Neural progenitor cell (in vitro differentiated cells): ENCODE data around the gene TRAF6. TPM values are rescaled to one million over a fixed set of nuclear protein-coding genes. Genes with fewer than 3 reads are reported as not detected.

Experiments used
- DNase-seq: peaks from one replicate; pipeline ENCODE4 v3.0.0-alpha.2; 2016; ENCODE audit warnings: low spot score
- H2AFZ ChIP-seq: fragments of 200-600 bp; sonication (generic); replicated peaks from 2 replicates; pipeline ENCODE4 v1.6.1; 2016; ENCODE audit warnings: antibody characterized with exemption
- H3F3A ChIP-seq: fragments of 200-600 bp; sonication (generic); 2 replicates; pipeline ENCODE4 v1.6.1; 2016; ENCODE audit warnings: antibody characterized with exemption, low read depth
- H3K27ac ChIP-seq: fragments of 200-600 bp; sonication (generic); 2 replicates; pipeline ENCODE4 v1.5.1; 2016; ENCODE audit warnings: mild to moderate bottlenecking
- H3K27me3 ChIP-seq: fragments of 200-600 bp; sonication (generic); 2 replicates; pipeline ENCODE4 v1.6.1; 2016; ENCODE audit warnings: mild to moderate bottlenecking, moderate library complexity
- H3K36me3 ChIP-seq: fragments of 200-600 bp; sonication (generic); 2 replicates; pipeline ENCODE4 v1.5.1; 2016
- H3K4me1 ChIP-seq: fragments of 200-600 bp; sonication (generic); 2 replicates; pipeline ENCODE4 v1.6.1; 2016; ENCODE audit warnings: mixed run types
- H3K4me2 ChIP-seq: fragments of 200-600 bp; sonication (generic); 2 replicates; pipeline ENCODE4 v1.6.1; 2016
- H3K4me3 ChIP-seq: fragments of 200-600 bp; sonication (generic); 2 replicates; pipeline ENCODE4 v1.5.1; 2016
- H3K79me2 ChIP-seq: fragments of 200-600 bp; sonication (generic); 2 replicates; pipeline ENCODE4 v1.6.1; 2016; ENCODE audit warnings: low read depth
- H3K9ac ChIP-seq: fragments of 200-600 bp; sonication (generic); 2 replicates; pipeline ENCODE4 v1.6.1; 2016
- H3K9me3 ChIP-seq: fragments of 200-600 bp; sonication (generic); 2 replicates; pipeline ENCODE4 v1.5.1; 2016; ENCODE audit warnings: low read depth
- H4K20me1 ChIP-seq: fragments of 200-600 bp; sonication (generic); 2 replicates; pipeline ENCODE4 v1.6.1; 2016; ENCODE audit warnings: low read depth
- H3K27ac Mint-ChIP-seq: 3 replicates; pipeline ENCODE4 v1.8.0; 2021; ENCODE audit warnings: mixed read lengths
- H3K27me3 Mint-ChIP-seq: 2 replicates; pipeline ENCODE4 v1.8.0; 2022; ENCODE audit warnings: low read depth, mild to moderate bottlenecking, inconsistent platforms, moderate library complexity, mixed read lengths; ENCODE audit not compliant: insufficient read depth
- H3K36me3 Mint-ChIP-seq: 3 replicates; pipeline ENCODE4 v1.8.0; 2021; ENCODE audit warnings: mixed read lengths
- H3K4me1 Mint-ChIP-seq: 3 replicates; pipeline ENCODE4 v1.8.0; 2021; ENCODE audit warnings: mixed read lengths
- H3K4me3 Mint-ChIP-seq: 3 replicates; pipeline ENCODE4 v1.8.0; 2021; ENCODE audit warnings: mild to moderate bottlenecking, moderate library complexity, mixed read lengths
- H3K9me3 Mint-ChIP-seq: 3 replicates; pipeline ENCODE4 v1.8.0; 2020; ENCODE audit warnings: mixed read lengths
- EZH2 ChIP-seq: fragments of 200-600 bp; sonication (generic); IDR thresholded peaks from 2 replicates; pipeline ENCODE4 v1.6.1; 2017; ENCODE audit warnings: antibody characterized with exemption, mild to moderate bottlenecking, moderate library complexity
- EZH2phosphoT487 ChIP-seq: fragments of 200-600 bp; sonication (generic); IDR thresholded peaks from 2 replicates; pipeline ENCODE4 v1.6.1; 2017; ENCODE audit warnings: antibody characterized with exemption
- total RNA-seq: library from RNA; depleted of rRNA; stranded (reverse); fragments of >200 nt; gene quantifications from 2 replicates; pipeline ENCODE4 v1.2.3, GENCODE V29; 2015; ENCODE audit warnings: low replicate concordance
- TF ChIP-seq, protein P1 (sequence below): fragments of 200-600 bp; sonication (generic); IDR thresholded peaks from 2 replicates; pipeline ENCODE4 v1.5.1; 2017; ENCODE audit warnings: antibody characterized with exemption, mild to moderate bottlenecking

TRAF6 gene
- total RNA-seq, 1 donor from 2014 or later: 11.5 TPM

DNA sequence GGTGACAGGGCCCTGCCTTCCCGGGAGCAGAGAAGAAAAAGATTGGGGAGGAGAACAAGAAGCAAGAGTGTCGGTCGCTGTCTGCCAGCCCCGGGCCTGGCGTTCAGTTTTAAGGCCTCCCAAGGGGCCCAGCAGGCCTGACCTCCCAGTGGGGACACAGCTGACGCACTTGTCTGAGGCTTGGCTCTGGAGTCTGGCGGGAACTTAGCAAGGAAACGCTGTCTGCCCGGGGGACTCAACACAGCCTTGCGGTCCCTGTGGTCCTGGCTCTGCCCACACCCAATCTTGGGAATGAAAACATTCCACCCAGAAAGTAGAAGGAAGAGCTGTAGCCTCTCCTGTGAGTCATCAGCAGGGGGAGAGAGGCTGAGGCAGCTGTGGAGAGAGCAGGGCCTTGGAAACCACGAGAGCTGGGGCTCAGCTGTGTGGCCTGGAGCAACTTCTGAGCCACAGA is 54.4 kb downstream of the TRAF6 start:
- Mint-ChIP-seq H3K27me3 (peaks cover 9% of the 10 kb centered on the region), H3K4me1 (peaks cover 58% of the 10 kb centered on the region), H3K4me3 (no peak overlapping the region), H3K36me3 (peaks cover 27% of the 10 kb centered on the region), H3K27ac (peak overlapping the region; percentile 99), H3K9me3 (no peaks in the 10 kb centered on the region)
- TF ChIP-seq EZH2phosphoT487: no peak
- TF ChIP-seq EZH2: no peak
- TF ChIP-seq, protein P1, sequence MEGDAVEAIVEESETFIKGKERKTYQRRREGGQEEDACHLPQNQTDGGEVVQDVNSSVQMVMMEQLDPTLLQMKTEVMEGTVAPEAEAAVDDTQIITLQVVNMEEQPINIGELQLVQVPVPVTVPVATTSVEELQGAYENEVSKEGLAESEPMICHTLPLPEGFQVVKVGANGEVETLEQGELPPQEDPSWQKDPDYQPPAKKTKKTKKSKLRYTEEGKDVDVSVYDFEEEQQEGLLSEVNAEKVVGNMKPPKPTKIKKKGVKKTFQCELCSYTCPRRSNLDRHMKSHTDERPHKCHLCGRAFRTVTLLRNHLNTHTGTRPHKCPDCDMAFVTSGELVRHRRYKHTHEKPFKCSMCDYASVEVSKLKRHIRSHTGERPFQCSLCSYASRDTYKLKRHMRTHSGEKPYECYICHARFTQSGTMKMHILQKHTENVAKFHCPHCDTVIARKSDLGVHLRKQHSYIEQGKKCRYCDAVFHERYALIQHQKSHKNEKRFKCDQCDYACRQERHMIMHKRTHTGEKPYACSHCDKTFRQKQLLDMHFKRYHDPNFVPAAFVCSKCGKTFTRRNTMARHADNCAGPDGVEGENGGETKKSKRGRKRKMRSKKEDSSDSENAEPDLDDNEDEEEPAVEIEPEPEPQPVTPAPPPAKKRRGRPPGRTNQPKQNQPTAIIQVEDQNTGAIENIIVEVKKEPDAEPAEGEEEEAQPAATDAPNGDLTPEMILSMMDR: no peak
- no peaks in the 10 kb centered on the region for H3K27me3 ChIP-seq
- H3K79me2 ChIP-seq: no peaks in the 10 kb centered on the region
- H3K9me3 ChIP-seq: no peaks in the 10 kb centered on the region
- peak overlapping the region; percentile 7 for H3K4me3 ChIP-seq
- DNase-seq: peak; percentile 62
- no peak overlapping the region for H3K9ac ChIP-seq
- no peaks in the 10 kb centered on the region for H3K36me3 ChIP-seq
- H4K20me1 ChIP-seq: no peaks in the 10 kb centered on the region
- peaks cover 49% of the 10 kb centered on the region for H3K4me1 ChIP-seq
- H2AFZ ChIP-seq: no peak overlapping the region
- H3K27ac ChIP-seq: peak overlapping the region; percentile 92
- peak overlapping the region; percentile 58 for H3K4me2 ChIP-seq
- H3F3A ChIP-seq: peaks cover 36% of the 10 kb centered on the region

DNA sequence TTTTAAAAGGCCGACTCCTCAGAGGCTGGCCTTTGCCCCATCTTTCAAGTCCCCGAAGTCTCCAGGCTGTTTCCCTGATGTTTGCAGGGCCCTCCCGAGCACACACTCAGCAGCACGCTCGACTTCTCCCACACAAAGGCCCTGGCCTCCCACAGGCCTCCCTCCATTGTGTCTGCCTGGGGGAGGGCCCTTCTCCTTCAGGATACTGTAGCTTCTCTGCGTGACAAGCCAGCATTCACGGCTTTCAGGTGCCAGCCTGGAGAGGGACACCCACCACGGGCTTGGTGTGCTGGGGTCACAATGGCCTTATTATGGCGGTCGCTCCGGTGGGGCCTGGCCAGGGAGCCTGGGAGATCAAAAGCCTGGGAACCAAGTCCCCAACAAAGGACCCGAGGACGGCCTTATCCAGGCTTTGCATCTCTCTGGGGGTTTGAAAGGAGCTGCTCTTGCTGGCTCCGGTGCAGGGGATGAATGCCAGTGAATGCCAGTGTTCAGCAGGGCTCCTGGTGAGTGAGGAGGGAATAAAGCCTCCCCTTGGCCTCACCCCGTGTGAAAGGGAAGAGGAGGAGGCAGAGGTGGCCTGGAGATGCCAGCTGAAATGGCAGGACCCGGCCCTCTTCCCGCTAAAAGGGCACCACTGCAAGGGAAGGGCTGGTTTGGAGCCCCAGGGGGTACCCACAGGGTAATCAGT is 55.0 kb downstream of the TRAF6 start:
- Histone ChIP-seq H3F3A (peaks cover 36% of the 10 kb centered on the region), H3K27ac (peak overlapping the region; percentile 92), H3K4me1 (peaks cover 50% of the 10 kb centered on the region), H3K79me2 (no peaks in the 10 kb centered on the region), H3K9ac (no peak overlapping the region), H3K9me3 (no peaks in the 10 kb centered on the region), H3K27me3 (no peaks in the 10 kb centered on the region), H3K4me2 (peak overlapping the region; percentile 58), H4K20me1 (no peaks in the 10 kb centered on the region), H2AFZ (no peak overlapping the region), H3K36me3 (no peaks in the 10 kb centered on the region), H3K4me3 (peak overlapping the region; percentile 10)
- Mint-ChIP-seq H3K9me3 (no peaks in the 10 kb centered on the region), H3K27me3 (peaks cover 8% of the 10 kb centered on the region), H3K4me1 (peaks cover 54% of the 10 kb centered on the region), H3K36me3 (peaks cover 27% of the 10 kb centered on the region), H3K27ac (peak overlapping the region; percentile 99), H3K4me3 (peak overlapping the region; percentile 75)
- TF ChIP-seq EZH2 (no peak), EZH2phosphoT487 (no peak)
- TF ChIP-seq, protein P1: no peak
- DNase-seq: peak; percentile 94

DNA sequence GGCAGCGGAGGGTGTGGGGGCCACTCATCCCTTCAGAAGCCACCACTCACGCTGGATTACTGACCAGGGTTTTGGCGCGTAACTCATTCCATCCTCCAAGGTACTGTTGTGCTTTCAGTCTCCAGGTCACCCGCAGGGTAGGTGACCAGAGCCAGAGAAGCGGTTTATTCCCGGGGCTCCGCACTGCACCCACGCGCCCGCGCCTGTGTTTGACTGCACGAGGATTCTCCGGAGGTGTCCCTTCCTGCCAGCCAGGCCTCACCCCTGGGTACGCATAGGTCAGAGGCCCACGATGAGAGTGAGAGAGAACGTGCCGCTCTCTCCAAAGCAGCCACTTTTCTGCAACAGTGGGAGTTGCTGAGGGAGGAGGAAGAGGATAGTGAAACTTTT is 55.5 kb downstream of the TRAF6 start:
- peaks cover 58% of the 10 kb centered on the region for H3K4me1 Mint-ChIP-seq
- H3K4me3 Mint-ChIP-seq: peak overlapping the region; percentile 75
- Histone ChIP-seq H2AFZ (no peak overlapping the region), H3K4me1 (peaks cover 48% of the 10 kb centered on the region), H4K20me1 (no peaks in the 10 kb centered on the region), H3F3A (peaks cover 36% of the 10 kb centered on the region), H3K9me3 (no peaks in the 10 kb centered on the region), H3K4me3 (peak overlapping the region; percentile 10), H3K27ac (peak overlapping the region; percentile 92), H3K79me2 (no peaks in the 10 kb centered on the region), H3K9ac (no peak overlapping the region), H3K4me2 (peak overlapping the region; percentile 58), H3K36me3 (no peaks in the 10 kb centered on the region), H3K27me3 (no peaks in the 10 kb centered on the region)
- peaks cover 9% of the 10 kb centered on the region for H3K27me3 Mint-ChIP-seq
- no peak for DNase-seq
- TF ChIP-seq EZH2: no peak
- no peak for TF ChIP-seq EZH2phosphoT487
- TF ChIP-seq, protein P1: no peak
- H3K36me3 Mint-ChIP-seq: peaks cover 31% of the 10 kb centered on the region
- no peaks in the 10 kb centered on the region for H3K9me3 Mint-ChIP-seq
- H3K27ac Mint-ChIP-seq: peak overlapping the region; percentile 99
